HL-60 (cell line): Measurements from ENCODE around the gene DSPP.

Experiments used
- GABPA ChIP-seq: IDR thresholded peaks from 2 replicates; pipeline ENCODE4 v1.6.1; 2012; ENCODE audit warnings: low read depth
- POLR2AphosphoS5 ChIP-seq: IDR thresholded peaks from 2 replicates; pipeline ENCODE4 v1.6.1; 2012; ENCODE audit warnings: low read depth
- SPI1 ChIP-seq: IDR thresholded peaks from 2 replicates; pipeline ENCODE4 v1.6.1; 2012; ENCODE audit warnings: low read depth, mild to moderate bottlenecking, borderline replicate concordance
- TF ChIP-seq, protein P1 (sequence below): IDR thresholded peaks from one replicate; pipeline ENCODE4 v1.5.1; 2011; ENCODE audit warnings: low read length, control low read depth, inconsistent platforms; ENCODE audit not compliant: insufficient read depth
- TF ChIP-seq, protein P2 (sequence below): IDR thresholded peaks from 2 replicates; pipeline ENCODE4 v1.6.1; 2012; ENCODE audit warnings: low read depth; ENCODE audit not compliant: insufficient replicate concordance

DNA sequence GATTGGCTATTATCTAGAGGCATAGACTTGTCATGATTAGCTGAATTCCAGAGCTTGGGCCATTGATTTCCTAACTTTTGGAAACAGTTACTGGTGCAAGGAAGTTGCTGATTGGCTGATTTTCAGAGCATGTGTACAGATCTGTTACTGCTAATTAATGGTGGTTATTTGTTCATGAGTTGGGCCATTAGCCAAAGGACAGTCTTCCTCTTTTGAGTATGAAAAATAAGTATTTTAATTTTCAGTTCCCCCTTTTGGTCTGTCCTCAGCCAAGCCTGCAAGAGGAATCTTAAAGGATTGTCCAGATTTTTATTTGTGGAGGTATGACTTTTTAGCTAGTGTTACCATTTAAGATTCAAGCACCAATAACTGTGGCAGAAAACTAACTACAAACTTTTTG lies 7.0 kb upstream of the DSPP start:
- TF ChIP-seq, protein P1, sequence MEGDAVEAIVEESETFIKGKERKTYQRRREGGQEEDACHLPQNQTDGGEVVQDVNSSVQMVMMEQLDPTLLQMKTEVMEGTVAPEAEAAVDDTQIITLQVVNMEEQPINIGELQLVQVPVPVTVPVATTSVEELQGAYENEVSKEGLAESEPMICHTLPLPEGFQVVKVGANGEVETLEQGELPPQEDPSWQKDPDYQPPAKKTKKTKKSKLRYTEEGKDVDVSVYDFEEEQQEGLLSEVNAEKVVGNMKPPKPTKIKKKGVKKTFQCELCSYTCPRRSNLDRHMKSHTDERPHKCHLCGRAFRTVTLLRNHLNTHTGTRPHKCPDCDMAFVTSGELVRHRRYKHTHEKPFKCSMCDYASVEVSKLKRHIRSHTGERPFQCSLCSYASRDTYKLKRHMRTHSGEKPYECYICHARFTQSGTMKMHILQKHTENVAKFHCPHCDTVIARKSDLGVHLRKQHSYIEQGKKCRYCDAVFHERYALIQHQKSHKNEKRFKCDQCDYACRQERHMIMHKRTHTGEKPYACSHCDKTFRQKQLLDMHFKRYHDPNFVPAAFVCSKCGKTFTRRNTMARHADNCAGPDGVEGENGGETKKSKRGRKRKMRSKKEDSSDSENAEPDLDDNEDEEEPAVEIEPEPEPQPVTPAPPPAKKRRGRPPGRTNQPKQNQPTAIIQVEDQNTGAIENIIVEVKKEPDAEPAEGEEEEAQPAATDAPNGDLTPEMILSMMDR = no peak
- TF ChIP-seq, protein P2, sequence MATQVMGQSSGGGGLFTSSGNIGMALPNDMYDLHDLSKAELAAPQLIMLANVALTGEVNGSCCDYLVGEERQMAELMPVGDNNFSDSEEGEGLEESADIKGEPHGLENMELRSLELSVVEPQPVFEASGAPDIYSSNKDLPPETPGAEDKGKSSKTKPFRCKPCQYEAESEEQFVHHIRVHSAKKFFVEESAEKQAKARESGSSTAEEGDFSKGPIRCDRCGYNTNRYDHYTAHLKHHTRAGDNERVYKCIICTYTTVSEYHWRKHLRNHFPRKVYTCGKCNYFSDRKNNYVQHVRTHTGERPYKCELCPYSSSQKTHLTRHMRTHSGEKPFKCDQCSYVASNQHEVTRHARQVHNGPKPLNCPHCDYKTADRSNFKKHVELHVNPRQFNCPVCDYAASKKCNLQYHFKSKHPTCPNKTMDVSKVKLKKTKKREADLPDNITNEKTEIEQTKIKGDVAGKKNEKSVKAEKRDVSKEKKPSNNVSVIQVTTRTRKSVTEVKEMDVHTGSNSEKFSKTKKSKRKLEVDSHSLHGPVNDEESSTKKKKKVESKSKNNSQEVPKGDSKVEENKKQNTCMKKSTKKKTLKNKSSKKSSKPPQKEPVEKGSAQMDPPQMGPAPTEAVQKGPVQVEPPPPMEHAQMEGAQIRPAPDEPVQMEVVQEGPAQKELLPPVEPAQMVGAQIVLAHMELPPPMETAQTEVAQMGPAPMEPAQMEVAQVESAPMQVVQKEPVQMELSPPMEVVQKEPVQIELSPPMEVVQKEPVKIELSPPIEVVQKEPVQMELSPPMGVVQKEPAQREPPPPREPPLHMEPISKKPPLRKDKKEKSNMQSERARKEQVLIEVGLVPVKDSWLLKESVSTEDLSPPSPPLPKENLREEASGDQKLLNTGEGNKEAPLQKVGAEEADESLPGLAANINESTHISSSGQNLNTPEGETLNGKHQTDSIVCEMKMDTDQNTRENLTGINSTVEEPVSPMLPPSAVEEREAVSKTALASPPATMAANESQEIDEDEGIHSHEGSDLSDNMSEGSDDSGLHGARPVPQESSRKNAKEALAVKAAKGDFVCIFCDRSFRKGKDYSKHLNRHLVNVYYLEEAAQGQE = no peak
- TF ChIP-seq POLR2AphosphoS5 = no peak
- TF ChIP-seq SPI1 = 0 out of 2 replicates have a peak, but pooled peaks have one; percentile 17
- no peak for TF ChIP-seq GABPA
